ENCODE results near the gene IGSF21. TPM values are rescaled to one million over a fixed set of nuclear protein-coding genes. Genes with fewer than 3 reads are reported as not detected.

The IGSF21 gene
- total and polyA plus RNA-seq, 5 donors from 2014 or later: not detected

- ATAC-seq (ENCODE audit: low read depth in 2 of 2): no peak
Observed at GRCh38 chr1:18089488-18089887, 18.1 kb upstream of the IGSF21 start.

GRCh38 chr1:18090636-18091035 is 17.0 kb upstream of the IGSF21 start:
- no peak for ATAC-seq (ENCODE audit: low read depth in 2 of 2)
- DNase-seq: no peak
- Mint-ChIP-seq H3K4me3 (no peak overlapping the region), H3K4me1 (no peaks in the 10 kb centered on the region), H3K27ac (no peak overlapping the region), H3K36me3 (no peaks in the 10 kb centered on the region), H3K27me3 (peaks cover 12% of the 10 kb centered on the region), H3K9me3 (peaks cover 0 to 8% (median 0%) of the 10 kb centered on the region in 7 donors)
- no peak overlapping the region for H3K27ac ChIP-seq (ENCODE audit: insufficient read depth, low read length, poor library complexity, severe bottlenecking)
- H3K9me3 ChIP-seq (ENCODE audit: control insufficient read depth in 2 of 2, low read length in 2 of 2): no peaks in the 10 kb centered on the region
- no peaks in the 10 kb centered on the region for H3K36me3 ChIP-seq (ENCODE audit: control insufficient read depth, insufficient read depth, low read length)
- H3K4me1 ChIP-seq (ENCODE audit: control insufficient read depth, insufficient read depth, low read length, poor library complexity, severe bottlenecking): no peaks in the 10 kb centered on the region
- H3K27me3 ChIP-seq (ENCODE audit: control insufficient read depth, insufficient read depth, low read length): peaks cover 1% of the 10 kb centered on the region
- H3K4me3 ChIP-seq (ENCODE audit: low read depth, low read length): no peak overlapping the region

More at GRCh38 chr1:18089488-18089887, 18.1 kb upstream of the IGSF21 start:
- Histone ChIP-seq H3K4me3 (ENCODE audit: low read depth, low read length) (no peak overlapping the region), H3K4me1 (ENCODE audit: control insufficient read depth, insufficient read depth, low read length, poor library complexity, severe bottlenecking) (no peaks in the 10 kb centered on the region), H3K9me3 (ENCODE audit: control insufficient read depth in 2 of 2, low read length in 2 of 2) (no peaks in the 10 kb centered on the region), H3K27me3 (ENCODE audit: control insufficient read depth, insufficient read depth, low read length) (peaks cover 1% of the 10 kb centered on the region), H3K27ac (ENCODE audit: insufficient read depth, low read length, poor library complexity, severe bottlenecking) (no peak overlapping the region), H3K36me3 (ENCODE audit: control insufficient read depth, insufficient read depth, low read length) (no peaks in the 10 kb centered on the region)
- peaks cover 12% of the 10 kb centered on the region for H3K27me3 Mint-ChIP-seq
- H3K9me3 Mint-ChIP-seq: peaks cover 0 to 6% (median 0%) of the 10 kb centered on the region in 7 donors
- H3K4me1 Mint-ChIP-seq: no peaks in the 10 kb centered on the region
- H3K36me3 Mint-ChIP-seq: no peaks in the 10 kb centered on the region
- H3K27ac Mint-ChIP-seq: no peak overlapping the region
- DNase-seq: no peak
- no peak overlapping the region for H3K4me3 Mint-ChIP-seq

- peaks cover 12% of the 10 kb centered on the region for H3K27me3 Mint-ChIP-seq
- Histone ChIP-seq H3K27ac (ENCODE audit: insufficient read depth, low read length, poor library complexity, severe bottlenecking) (no peak overlapping the region), H3K27me3 (ENCODE audit: control insufficient read depth, insufficient read depth, low read length) (no peaks in the 10 kb centered on the region), H3K9me3 (ENCODE audit: control insufficient read depth in 2 of 2, low read length in 2 of 2) (no peaks in the 10 kb centered on the region), H3K4me1 (ENCODE audit: control insufficient read depth, insufficient read depth, low read length, poor library complexity, severe bottlenecking) (no peaks in the 10 kb centered on the region), H3K36me3 (ENCODE audit: control insufficient read depth, insufficient read depth, low read length) (no peaks in the 10 kb centered on the region), H3K4me3 (ENCODE audit: low read depth, low read length) (no peak overlapping the region)
- H3K4me1 Mint-ChIP-seq: no peaks in the 10 kb centered on the region
- H3K36me3 Mint-ChIP-seq: no peaks in the 10 kb centered on the region
- peaks cover 0 to 8% (median 0%) of the 10 kb centered on the region in 7 donors for H3K9me3 Mint-ChIP-seq
- no peak for DNase-seq
- no peak for ATAC-seq (ENCODE audit: low read depth in 2 of 2)
- no peak overlapping the region for H3K27ac Mint-ChIP-seq
- H3K4me3 Mint-ChIP-seq: no peak overlapping the region
Observed at GRCh38 chr1:18091660-18092446, 15.7 kb upstream of the IGSF21 start.

GRCh38 chr1:18093193-18093592 is 14.4 kb upstream of the IGSF21 start:
- H3K27me3 ChIP-seq (ENCODE audit: control insufficient read depth, insufficient read depth, low read length): no peaks in the 10 kb centered on the region
- Mint-ChIP-seq H3K4me3 (no peak overlapping the region), H3K9me3 (peaks cover 0 to 8% (median 0%) of the 10 kb centered on the region in 7 donors), H3K27me3 (peaks cover 12% of the 10 kb centered on the region), H3K27ac (no peak overlapping the region), H3K36me3 (no peaks in the 10 kb centered on the region), H3K4me1 (no peaks in the 10 kb centered on the region)
- H3K4me3 ChIP-seq (ENCODE audit: low read depth, low read length): no peak overlapping the region
- H3K27ac ChIP-seq (ENCODE audit: insufficient read depth, low read length, poor library complexity, severe bottlenecking): no peak overlapping the region
- H3K4me1 ChIP-seq (ENCODE audit: control insufficient read depth, insufficient read depth, low read length, poor library complexity, severe bottlenecking): no peaks in the 10 kb centered on the region
- ATAC-seq (ENCODE audit: low read depth in 2 of 2) (no peak), DNase-seq (no peak)
- H3K9me3 ChIP-seq (ENCODE audit: control insufficient read depth in 2 of 2, low read length in 2 of 2): no peaks in the 10 kb centered on the region
- no peaks in the 10 kb centered on the region for H3K36me3 ChIP-seq (ENCODE audit: control insufficient read depth, insufficient read depth, low read length)

GRCh38 chr1:18093646-18094045 is 14.0 kb upstream of the IGSF21 start:
- Histone ChIP-seq H3K4me1 (ENCODE audit: control insufficient read depth, insufficient read depth, low read length, poor library complexity, severe bottlenecking) (no peaks in the 10 kb centered on the region), H3K27ac (ENCODE audit: insufficient read depth, low read length, poor library complexity, severe bottlenecking) (no peak overlapping the region), H3K9me3 (ENCODE audit: control insufficient read depth in 2 of 2, low read length in 2 of 2) (no peaks in the 10 kb centered on the region), H3K36me3 (ENCODE audit: control insufficient read depth, insufficient read depth, low read length) (no peaks in the 10 kb centered on the region), H3K27me3 (ENCODE audit: control insufficient read depth, insufficient read depth, low read length) (no peaks in the 10 kb centered on the region), H3K4me3 (ENCODE audit: low read depth, low read length) (no peak overlapping the region)
- no peak for DNase-seq
- no peaks in the 10 kb centered on the region for H3K4me1 Mint-ChIP-seq
- H3K36me3 Mint-ChIP-seq: no peaks in the 10 kb centered on the region
- H3K4me3 Mint-ChIP-seq: no peak overlapping the region
- no peak for ATAC-seq (ENCODE audit: low read depth in 2 of 2)
- H3K27ac Mint-ChIP-seq: no peak overlapping the region
- H3K9me3 Mint-ChIP-seq: peaks cover 0 to 8% (median 0%) of the 10 kb centered on the region in 7 donors
- peaks cover 12% of the 10 kb centered on the region for H3K27me3 Mint-ChIP-seq

- no peaks in the 10 kb centered on the region for H3K27me3 ChIP-seq (ENCODE audit: control insufficient read depth, insufficient read depth, low read length)
- Mint-ChIP-seq H3K9me3 (peaks cover 0 to 8% (median 0%) of the 10 kb centered on the region in 7 donors), H3K27ac (no peak overlapping the region), H3K36me3 (no peaks in the 10 kb centered on the region), H3K4me1 (peaks cover 0 to under 1% (median 0%) of the 10 kb centered on the region in 4 donors), H3K27me3 (peaks cover 12% of the 10 kb centered on the region), H3K4me3 (no peak overlapping the region)
- no peaks in the 10 kb centered on the region for H3K4me1 ChIP-seq (ENCODE audit: control insufficient read depth, insufficient read depth, low read length, poor library complexity, severe bottlenecking)
- DNase-seq (no peak), ATAC-seq (ENCODE audit: low read depth in 2 of 2) (no peak)
- H3K9me3 ChIP-seq (ENCODE audit: control insufficient read depth in 2 of 2, low read length in 2 of 2): no peaks in the 10 kb centered on the region
- H3K4me3 ChIP-seq (ENCODE audit: low read depth, low read length): no peak overlapping the region
- H3K27ac ChIP-seq (ENCODE audit: insufficient read depth, low read length, poor library complexity, severe bottlenecking): no peak overlapping the region
- no peaks in the 10 kb centered on the region for H3K36me3 ChIP-seq (ENCODE audit: control insufficient read depth, insufficient read depth, low read length)
Observed at GRCh38 chr1:18094096-18094495, 13.5 kb upstream of the IGSF21 start.

GRCh38 chr1:18097206-18097605 is 10.4 kb upstream of the IGSF21 start:
- Mint-ChIP-seq H3K36me3 (no peaks in the 10 kb centered on the region), H3K4me3 (no peak overlapping the region), H3K27ac (no peak overlapping the region), H3K9me3 (peaks cover 0 to 8% (median 0%) of the 10 kb centered on the region in 7 donors), H3K4me1 (peaks cover 0 to 2% (median 0%) of the 10 kb centered on the region in 4 donors), H3K27me3 (peaks cover 12% of the 10 kb centered on the region)
- Histone ChIP-seq H3K9me3 (ENCODE audit: control insufficient read depth in 2 of 2, low read length in 2 of 2) (no peaks in the 10 kb centered on the region), H3K27me3 (ENCODE audit: control insufficient read depth, insufficient read depth, low read length) (no peaks in the 10 kb centered on the region), H3K4me3 (ENCODE audit: low read depth, low read length) (no peak overlapping the region), H3K4me1 (ENCODE audit: control insufficient read depth, insufficient read depth, low read length, poor library complexity, severe bottlenecking) (no peaks in the 10 kb centered on the region), H3K36me3 (ENCODE audit: control insufficient read depth, insufficient read depth, low read length) (no peaks in the 10 kb centered on the region), H3K27ac (ENCODE audit: insufficient read depth, low read length, poor library complexity, severe bottlenecking) (no peak overlapping the region)
- ATAC-seq (ENCODE audit: low read depth in 2 of 2) (no peak), DNase-seq (no peak)

GRCh38 chr1:18099026-18099425 is 8.6 kb upstream of the IGSF21 start:
- no peak for DNase-seq
- H3K27ac ChIP-seq (ENCODE audit: insufficient read depth, low read length, poor library complexity, severe bottlenecking): no peak overlapping the region
- Mint-ChIP-seq H3K4me1 (peaks cover 0 to 2% (median 0%) of the 10 kb centered on the region in 4 donors), H3K36me3 (no peaks in the 10 kb centered on the region), H3K27ac (no peak overlapping the region), H3K4me3 (no peak overlapping the region), H3K9me3 (peaks cover 0 to 4% (median 0%) of the 10 kb centered on the region in 7 donors), H3K27me3 (no peaks in the 10 kb centered on the region)
- H3K27me3 ChIP-seq (ENCODE audit: control insufficient read depth, insufficient read depth, low read length): no peaks in the 10 kb centered on the region
- H3K36me3 ChIP-seq (ENCODE audit: control insufficient read depth, insufficient read depth, low read length): no peaks in the 10 kb centered on the region
- no peaks in the 10 kb centered on the region for H3K9me3 ChIP-seq (ENCODE audit: control insufficient read depth in 2 of 2, low read length in 2 of 2)
- no peak for ATAC-seq (ENCODE audit: low read depth in 2 of 2)
- no peak overlapping the region for H3K4me3 ChIP-seq (ENCODE audit: low read depth, low read length)
- H3K4me1 ChIP-seq (ENCODE audit: control insufficient read depth, insufficient read depth, low read length, poor library complexity, severe bottlenecking): no peaks in the 10 kb centered on the region
